ENCODE data around the gene SND1.

SND1 gene

GRCh38 chr7:127935847-127936376, 283.9 kb downstream of the SND1 start:
- Histone ChIP-seq H3K4me1 (ENCODE audit: control insufficient read depth, insufficient read depth, low read length) (peaks cover 23% of the 10 kb centered on the region), H3K36me3 (ENCODE audit: control insufficient read depth, insufficient read depth, low read length) (no peaks in the 10 kb centered on the region), H3K27me3 (ENCODE audit: control insufficient read depth, insufficient read depth, low read length) (no peaks in the 10 kb centered on the region), H3K4me3 (ENCODE audit: low read length) (no peak overlapping the region), H3K9me3 (ENCODE audit: control insufficient read depth, low read length) (no peaks in the 10 kb centered on the region), H3K9ac (ENCODE audit: low read length) (no peak overlapping the region)

- Histone ChIP-seq H3K9ac (ENCODE audit: low read length) (no peak overlapping the region), H3K27me3 (ENCODE audit: control insufficient read depth, insufficient read depth, low read length) (no peaks in the 10 kb centered on the region), H3K4me1 (ENCODE audit: control insufficient read depth, insufficient read depth, low read length) (peaks cover 16% of the 10 kb centered on the region)
Measured at GRCh38 chr7:127937066-127937680, 285.2 kb downstream of the SND1 start.

GRCh38 chr7:127938588-127938987, 286.6 kb downstream of the SND1 start:
- H3K9ac ChIP-seq (ENCODE audit: low read length), result no peak overlapping the region
- H3K4me1 ChIP-seq (ENCODE audit: control insufficient read depth, insufficient read depth, low read length), result peaks cover 16% of the 10 kb centered on the region
- H3K36me3 ChIP-seq (ENCODE audit: control insufficient read depth, insufficient read depth, low read length), result no peaks in the 10 kb centered on the region
- no peaks in the 10 kb centered on the region for H3K9me3 ChIP-seq (ENCODE audit: control insufficient read depth, low read length)
- H3K27me3 ChIP-seq (ENCODE audit: control insufficient read depth, insufficient read depth, low read length), result no peaks in the 10 kb centered on the region
- no peak overlapping the region for H3K4me3 ChIP-seq (ENCODE audit: low read length)

More at GRCh38 chr7:127937066-127937680, 285.2 kb downstream of the SND1 start:
- Histone ChIP-seq H3K9me3 (ENCODE audit: control insufficient read depth, low read length) (no peaks in the 10 kb centered on the region), H3K4me3 (ENCODE audit: low read length) (no peak overlapping the region), H3K36me3 (ENCODE audit: control insufficient read depth, insufficient read depth, low read length) (no peaks in the 10 kb centered on the region)

GRCh38 chr7:127940381-127941160, 288.6 kb downstream of the SND1 start:
- no peak overlapping the region for H3K9ac ChIP-seq (ENCODE audit: low read length)
- H3K4me3 ChIP-seq (ENCODE audit: low read length), result no peak overlapping the region
- no peaks in the 10 kb centered on the region for H3K27me3 ChIP-seq (ENCODE audit: control insufficient read depth, insufficient read depth, low read length)
- H3K36me3 ChIP-seq (ENCODE audit: control insufficient read depth, insufficient read depth, low read length), result no peaks in the 10 kb centered on the region
- no peaks in the 10 kb centered on the region for H3K9me3 ChIP-seq (ENCODE audit: control insufficient read depth, low read length)
- H3K4me1 ChIP-seq (ENCODE audit: control insufficient read depth, insufficient read depth, low read length), result peaks cover 16% of the 10 kb centered on the region

- Histone ChIP-seq H3K27me3 (ENCODE audit: control insufficient read depth, insufficient read depth, low read length) (no peaks in the 10 kb centered on the region), H3K9ac (ENCODE audit: low read length) (no peak overlapping the region), H3K36me3 (ENCODE audit: control insufficient read depth, insufficient read depth, low read length) (no peaks in the 10 kb centered on the region), H3K4me1 (ENCODE audit: control insufficient read depth, insufficient read depth, low read length) (peaks cover 15% of the 10 kb centered on the region), H3K9me3 (ENCODE audit: control insufficient read depth, low read length) (no peaks in the 10 kb centered on the region), H3K4me3 (ENCODE audit: low read length) (no peak overlapping the region)
Measured at GRCh38 chr7:127941476-127942210, 289.6 kb downstream of the SND1 start.

- Histone ChIP-seq H3K9ac (ENCODE audit: low read length) (no peak overlapping the region), H3K9me3 (ENCODE audit: control insufficient read depth, low read length) (no peaks in the 10 kb centered on the region), H3K36me3 (ENCODE audit: control insufficient read depth, insufficient read depth, low read length) (no peaks in the 10 kb centered on the region), H3K4me1 (ENCODE audit: control insufficient read depth, insufficient read depth, low read length) (no peaks in the 10 kb centered on the region), H3K27me3 (ENCODE audit: control insufficient read depth, insufficient read depth, low read length) (no peaks in the 10 kb centered on the region), H3K4me3 (ENCODE audit: low read length) (no peak overlapping the region)
Measured at GRCh38 chr7:127943541-127944521, 291.8 kb downstream of the SND1 start.

GRCh38 chr7:127946111-127946510, 294.1 kb downstream of the SND1 start:
- Histone ChIP-seq H3K36me3 (ENCODE audit: control insufficient read depth, insufficient read depth, low read length) (no peaks in the 10 kb centered on the region), H3K27me3 (ENCODE audit: control insufficient read depth, insufficient read depth, low read length) (no peaks in the 10 kb centered on the region), H3K9me3 (ENCODE audit: control insufficient read depth, low read length) (no peaks in the 10 kb centered on the region), H3K9ac (ENCODE audit: low read length) (no peak overlapping the region), H3K4me3 (ENCODE audit: low read length) (no peak overlapping the region), H3K4me1 (ENCODE audit: control insufficient read depth, insufficient read depth, low read length) (no peaks in the 10 kb centered on the region)

- Histone ChIP-seq H3K4me1 (ENCODE audit: control insufficient read depth, insufficient read depth, low read length) (no peaks in the 10 kb centered on the region), H3K27me3 (ENCODE audit: control insufficient read depth, insufficient read depth, low read length) (no peaks in the 10 kb centered on the region), H3K4me3 (ENCODE audit: low read length) (no peak overlapping the region), H3K9ac (ENCODE audit: low read length) (no peak overlapping the region), H3K36me3 (ENCODE audit: control insufficient read depth, insufficient read depth, low read length) (no peaks in the 10 kb centered on the region), H3K9me3 (ENCODE audit: control insufficient read depth, low read length) (no peaks in the 10 kb centered on the region)
Measured at GRCh38 chr7:127946847-127947246, 294.9 kb downstream of the SND1 start.

GRCh38 chr7:127948312-127948711, 296.3 kb downstream of the SND1 start:
- H3K27me3 ChIP-seq (ENCODE audit: control insufficient read depth, insufficient read depth, low read length), result no peaks in the 10 kb centered on the region
- no peaks in the 10 kb centered on the region for H3K9me3 ChIP-seq (ENCODE audit: control insufficient read depth, low read length)
- no peaks in the 10 kb centered on the region for H3K4me1 ChIP-seq (ENCODE audit: control insufficient read depth, insufficient read depth, low read length)
- H3K4me3 ChIP-seq (ENCODE audit: low read length), result no peak overlapping the region
- no peak overlapping the region for H3K9ac ChIP-seq (ENCODE audit: low read length)
- no peaks in the 10 kb centered on the region for H3K36me3 ChIP-seq (ENCODE audit: control insufficient read depth, insufficient read depth, low read length)

GRCh38 chr7:127948930-127949329, 296.9 kb downstream of the SND1 start:
- H3K4me1 ChIP-seq (ENCODE audit: control insufficient read depth, insufficient read depth, low read length), result no peaks in the 10 kb centered on the region
- H3K9me3 ChIP-seq (ENCODE audit: control insufficient read depth, low read length), result no peaks in the 10 kb centered on the region
- H3K9ac ChIP-seq (ENCODE audit: low read length), result no peak overlapping the region

GRCh38 chr7:127949769-127950222, 297.8 kb downstream of the SND1 start:
- H3K9ac ChIP-seq (ENCODE audit: low read length), result no peak overlapping the region
- H3K4me3 ChIP-seq (ENCODE audit: low read length), result no peak overlapping the region
- no peaks in the 10 kb centered on the region for H3K9me3 ChIP-seq (ENCODE audit: control insufficient read depth, low read length)
- no peaks in the 10 kb centered on the region for H3K27me3 ChIP-seq (ENCODE audit: control insufficient read depth, insufficient read depth, low read length)
- H3K36me3 ChIP-seq (ENCODE audit: control insufficient read depth, insufficient read depth, low read length), result no peaks in the 10 kb centered on the region
- H3K4me1 ChIP-seq (ENCODE audit: control insufficient read depth, insufficient read depth, low read length), result no peaks in the 10 kb centered on the region

More at GRCh38 chr7:127948930-127949329, 296.9 kb downstream of the SND1 start:
- Histone ChIP-seq H3K4me3 (ENCODE audit: low read length) (no peak overlapping the region), H3K27me3 (ENCODE audit: control insufficient read depth, insufficient read depth, low read length) (no peaks in the 10 kb centered on the region), H3K36me3 (ENCODE audit: control insufficient read depth, insufficient read depth, low read length) (no peaks in the 10 kb centered on the region)
